HepG2 (cell line): ENCODE results near the gene CXCL17. TPM values are rescaled to one million over a fixed set of nuclear protein-coding genes. Genes with fewer than 3 reads are reported as not detected.

Experiments used
- BCL6 ChIP-seq: IDR thresholded peaks from 2 replicates; pipeline ENCODE4 v1.6.1; 2016; ENCODE audit warnings: missing genetic modification reagents, missing compliant biosample characterization
- CREM ChIP-seq, 2 experiments: sonication (generic) in 1 of 2; formaldehyde crosslinking in 1 of 2; IDR thresholded peaks; 2 replicates each; pipeline versions ENCODE4 v1.4.0 to v1.6.1; 2016 to 2020; ENCODE audit warnings: antibody characterized with exemption in 1 of 2, mild to moderate bottlenecking in 1 of 2, missing genetic modification reagents in 1 of 2
- HDAC2 ChIP-seq: sonication (generic); formaldehyde crosslinking; IDR thresholded peaks from 2 replicates; pipeline ENCODE4 v1.4.0; 2020; ENCODE audit warnings: missing genetic modification reagents
- HOXA5 ChIP-seq: sonication (generic); formaldehyde crosslinking; IDR thresholded peaks from 2 replicates; pipeline ENCODE4 v1.4.0; 2020; ENCODE audit warnings: missing genetic modification reagents
- IKZF5 ChIP-seq: IDR thresholded peaks from 2 replicates; pipeline ENCODE4 v1.6.1; 2018; ENCODE audit warnings: missing genetic modification reagents, mild to moderate bottlenecking, missing compliant biosample characterization
- NFE2 ChIP-seq: sonication (generic); formaldehyde crosslinking; IDR thresholded peaks from 2 replicates; pipeline ENCODE4 v1.4.0; 2020; ENCODE audit warnings: missing genetic modification reagents
- NFYC ChIP-seq: IDR thresholded peaks from 2 replicates; pipeline ENCODE4 v1.6.1; 2016; ENCODE audit warnings: missing genetic modification reagents, missing compliant biosample characterization
- SALL1 ChIP-seq: sonication (generic); formaldehyde crosslinking; IDR thresholded peaks from 2 replicates; pipeline ENCODE4 v1.8.0; 2022; ENCODE audit warnings: mild to moderate bottlenecking, missing genetic modification reagents
- SOX13 ChIP-seq, 3 experiments: fragments of 450-650 bp in 1 of 3; sonication (generic) in 1 of 3; formaldehyde crosslinking in 1 of 3; IDR thresholded peaks in 2 of 3; conservative IDR thresholded peaks in 1 of 3; 2 replicates each; pipeline versions ENCODE4 v1.5.0 to v1.6.1; 2016 to 2020; ENCODE audit warnings: antibody characterized with exemption in 1 of 3, mild to moderate bottlenecking in 1 of 3, missing compliant biosample characterization in 1 of 3, missing genetic modification reagents in 1 of 3, moderate library complexity in 1 of 3
- SOX6 ChIP-seq, 2 experiments: fragments of 450-650 bp in 1 of 2; sonication (generic) in 1 of 2; formaldehyde crosslinking in 1 of 2; IDR thresholded peaks; 2 replicates each; pipeline versions ENCODE4 v1.4.0 to v1.6.1; 2017 to 2020; ENCODE audit warnings: antibody characterized with exemption in 1 of 2, mild to moderate bottlenecking in 1 of 2, missing genetic modification reagents in 1 of 2
- TBL1XR1 ChIP-seq: fragments of 150-350 bp; IDR thresholded peaks from 2 replicates; pipeline ENCODE4 v1.6.1; 2014; ENCODE audit warnings: borderline replicate concordance, low read length; ENCODE audit not compliant: partially characterized antibody
- ZFP82 ChIP-seq: sonication (generic); formaldehyde crosslinking; IDR thresholded peaks from 2 replicates; pipeline ENCODE4 v1.5.1; 2020; ENCODE audit warnings: mild to moderate bottlenecking, missing genetic modification reagents, borderline replicate concordance
- ZNF296 ChIP-seq: sonication (generic); formaldehyde crosslinking; conservative IDR thresholded peaks from 2 replicates; pipeline ENCODE4 v1.5.0; 2020; ENCODE audit warnings: mild to moderate bottlenecking, missing genetic modification reagents
- ZNF891 ChIP-seq: sonication (generic); formaldehyde crosslinking; IDR thresholded peaks from 2 replicates; pipeline ENCODE4 v1.5.0; 2020; ENCODE audit warnings: mild to moderate bottlenecking, missing genetic modification reagents
- ZSCAN20 ChIP-seq: sonication (generic); formaldehyde crosslinking; IDR thresholded peaks from 2 replicates; pipeline ENCODE4 v1.4.0; 2020; ENCODE audit warnings: missing genetic modification reagents, mild to moderate bottlenecking, borderline replicate concordance
- ZSCAN29 ChIP-seq: sonication (generic); formaldehyde crosslinking; conservative IDR thresholded peaks from 2 replicates; pipeline ENCODE4 v1.4.0; 2020; ENCODE audit warnings: mild to moderate bottlenecking, missing genetic modification reagents
- polyA plus RNA-seq, 8 experiments: library from polyadenylated mRNA; depleted of rRNA in 3 of 8; stranded (reverse) in 7 of 8; unstranded in 1 of 8; fragments of >200 nt; fragmentation: Illumina TruSeq in 4 of 8; extraction: Trizol in 4 of 8; gene quantifications; 2 replicates each; pipeline versions ENCODE4 v1.2.1 to v1.2.3, GENCODE V29; 2011 to 2016; ENCODE audit warnings: low read depth in 4 of 8, missing spikeins in 1 of 8, mixed read lengths in 1 of 8; ENCODE audit not compliant: insufficient read depth in 1 of 8
- total RNA-seq, 5 experiments: library from RNA; depleted of rRNA; stranded (reverse); fragments of >200 nt; fragmentation: Illumina TruSeq; extraction: Trizol; gene quantifications; 2 replicates each; pipeline ENCODE4 v1.2.3, GENCODE V29; 2016; ENCODE audit warnings: low read depth in 1 of 5
- TF ChIP-seq, protein P1 (sequence below): sonication (generic); formaldehyde crosslinking; IDR thresholded peaks from 2 replicates; pipeline ENCODE4 v1.4.0; 2020; ENCODE audit warnings: missing genetic modification reagents
- TF ChIP-seq, protein P2 (sequence below): sonication (generic); formaldehyde crosslinking; IDR thresholded peaks from 2 replicates; pipeline ENCODE4 v1.8.1; 2023; ENCODE audit warnings: missing genetic modification reagents, mild to moderate bottlenecking, borderline replicate concordance
- TF ChIP-seq, protein P3 (sequence below): IDR thresholded peaks from 2 replicates; pipeline ENCODE4 v1.4.0; 2020; ENCODE audit warnings: mild to moderate bottlenecking, missing genetic modification reagents
- TF ChIP-seq, protein P4 (sequence below): sonication (generic); formaldehyde crosslinking; IDR thresholded peaks from 2 replicates; pipeline ENCODE4 v1.8.1; 2023; ENCODE audit warnings: mild to moderate bottlenecking, missing genetic modification reagents, borderline replicate concordance

CXCL17 gene
- total and polyA plus RNA-seq, 2 of the 13 experiments (the other 11 are each of a cell fraction or from before 2014, with no cell fraction given): 0.12 TPM; not detected in 1

DNA sequence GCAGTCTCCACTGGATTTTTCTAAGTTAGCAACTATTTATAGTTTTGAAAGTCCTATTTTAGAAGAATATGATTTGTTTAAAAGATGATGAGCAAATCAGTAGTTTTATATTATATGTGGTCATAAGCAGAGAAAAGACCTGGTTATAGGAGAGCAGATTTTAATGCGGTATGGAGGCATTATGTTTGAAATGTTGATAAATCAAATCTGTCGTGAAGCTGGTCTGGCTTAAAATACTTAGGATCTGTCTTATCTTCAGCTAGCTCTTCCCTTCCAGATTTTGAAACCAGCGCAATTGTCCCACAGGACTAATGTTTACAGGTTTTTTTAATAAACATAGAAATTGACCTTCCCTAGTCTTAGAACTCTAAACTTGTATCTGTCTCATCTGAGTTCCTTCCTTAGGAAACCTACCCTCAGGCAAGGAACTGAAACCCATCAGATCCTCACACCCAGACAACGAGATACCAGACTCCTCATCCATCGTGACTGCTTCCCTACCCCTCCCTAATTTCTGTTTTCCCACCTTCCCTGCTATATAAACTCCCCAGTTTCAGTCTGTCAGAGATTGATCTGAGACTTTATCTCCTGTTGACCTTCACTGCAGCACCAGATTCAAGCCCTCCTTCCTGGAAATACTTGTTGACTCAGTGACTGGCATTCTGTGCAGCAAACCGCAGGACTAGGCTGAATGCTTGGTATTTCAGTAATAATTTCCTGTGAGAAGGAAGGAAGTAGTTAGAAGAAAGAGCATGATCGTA is 37.8 kb upstream of the CXCL17 start (continued):
- TF ChIP-seq, protein P1, sequence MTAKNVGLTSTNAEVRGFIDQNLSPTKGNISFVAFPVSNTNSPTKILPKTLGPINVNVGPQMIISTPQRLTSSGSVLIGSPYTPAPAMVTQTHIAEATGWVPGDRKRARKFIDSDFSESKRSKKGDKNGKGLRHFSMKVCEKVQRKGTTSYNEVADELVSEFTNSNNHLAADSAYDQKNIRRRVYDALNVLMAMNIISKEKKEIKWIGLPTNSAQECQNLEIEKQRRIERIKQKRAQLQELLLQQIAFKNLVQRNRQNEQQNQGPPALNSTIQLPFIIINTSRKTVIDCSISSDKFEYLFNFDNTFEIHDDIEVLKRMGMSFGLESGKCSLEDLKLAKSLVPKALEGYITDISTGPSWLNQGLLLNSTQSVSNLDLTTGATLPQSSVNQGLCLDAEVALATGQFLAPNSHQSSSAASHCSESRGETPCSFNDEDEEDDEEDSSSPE (CRISPR knock-in tag): no peak
- TF ChIP-seq, protein P2, sequence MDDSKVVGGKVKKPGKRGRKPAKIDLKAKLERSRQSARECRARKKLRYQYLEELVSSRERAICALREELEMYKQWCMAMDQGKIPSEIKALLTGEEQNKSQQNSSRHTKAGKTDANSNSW (CRISPR knock-in tag): no peak
- TF ChIP-seq ZSCAN20 (no peak), SALL1 (CRISPR knock-in tag) (peak; percentile 33; the same call in 1 of the 2 replicates), IKZF5 (CRISPR knock-in tag) (peak; percentile 73; the same call in 1 of the 2 replicates), NFYC (CRISPR knock-in tag) (peak; percentile 70), SOX13 (IDR thresholded peaks at IDR 0.05) (peak; percentile 26; the same call in 1 of the 2 replicates), SOX13 (CRISPR knock-in tag; conservative IDR thresholded peaks at IDR 0.05 in 1 of 2, IDR thresholded peaks at IDR 0.05 in 1 of 2) (peak in 1 of 2 experiments; percentile 90; a peak in 2 of 4 replicates), TBL1XR1 (peak; percentile 44), HOXA5 (CRISPR knock-in tag) (0 out of 2 replicates have a peak, but pooled peaks have one; percentile 13), CREM (IDR thresholded peaks at IDR 0.05) (peak; percentile 81), CREM (CRISPR knock-in tag; IDR thresholded peaks at IDR 0.05) (no peak), ZNF891 (no peak), ZNF296 (CRISPR knock-in tag) (no peak), HDAC2 (CRISPR knock-in tag) (peak; percentile 89), ZFP82 (CRISPR knock-in tag) (no peak), NFE2 (peak; percentile 90), BCL6 (CRISPR knock-in tag) (peak; percentile 99), SOX6 (IDR thresholded peaks at IDR 0.05) (no peak), SOX6 (CRISPR knock-in tag; IDR thresholded peaks at IDR 0.05) (peak; percentile 82), ZSCAN29 (CRISPR knock-in tag) (peak; percentile 85)
- TF ChIP-seq, protein P3, sequence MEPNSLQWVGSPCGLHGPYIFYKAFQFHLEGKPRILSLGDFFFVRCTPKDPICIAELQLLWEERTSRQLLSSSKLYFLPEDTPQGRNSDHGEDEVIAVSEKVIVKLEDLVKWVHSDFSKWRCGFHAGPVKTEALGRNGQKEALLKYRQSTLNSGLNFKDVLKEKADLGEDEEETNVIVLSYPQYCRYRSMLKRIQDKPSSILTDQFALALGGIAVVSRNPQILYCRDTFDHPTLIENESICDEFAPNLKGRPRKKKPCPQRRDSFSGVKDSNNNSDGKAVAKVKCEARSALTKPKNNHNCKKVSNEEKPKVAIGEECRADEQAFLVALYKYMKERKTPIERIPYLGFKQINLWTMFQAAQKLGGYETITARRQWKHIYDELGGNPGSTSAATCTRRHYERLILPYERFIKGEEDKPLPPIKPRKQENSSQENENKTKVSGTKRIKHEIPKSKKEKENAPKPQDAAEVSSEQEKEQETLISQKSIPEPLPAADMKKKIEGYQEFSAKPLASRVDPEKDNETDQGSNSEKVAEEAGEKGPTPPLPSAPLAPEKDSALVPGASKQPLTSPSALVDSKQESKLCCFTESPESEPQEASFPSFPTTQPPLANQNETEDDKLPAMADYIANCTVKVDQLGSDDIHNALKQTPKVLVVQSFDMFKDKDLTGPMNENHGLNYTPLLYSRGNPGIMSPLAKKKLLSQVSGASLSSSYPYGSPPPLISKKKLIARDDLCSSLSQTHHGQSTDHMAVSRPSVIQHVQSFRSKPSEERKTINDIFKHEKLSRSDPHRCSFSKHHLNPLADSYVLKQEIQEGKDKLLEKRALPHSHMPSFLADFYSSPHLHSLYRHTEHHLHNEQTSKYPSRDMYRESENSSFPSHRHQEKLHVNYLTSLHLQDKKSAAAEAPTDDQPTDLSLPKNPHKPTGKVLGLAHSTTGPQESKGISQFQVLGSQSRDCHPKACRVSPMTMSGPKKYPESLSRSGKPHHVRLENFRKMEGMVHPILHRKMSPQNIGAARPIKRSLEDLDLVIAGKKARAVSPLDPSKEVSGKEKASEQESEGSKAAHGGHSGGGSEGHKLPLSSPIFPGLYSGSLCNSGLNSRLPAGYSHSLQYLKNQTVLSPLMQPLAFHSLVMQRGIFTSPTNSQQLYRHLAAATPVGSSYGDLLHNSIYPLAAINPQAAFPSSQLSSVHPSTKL (CRISPR knock-in tag): peak; percentile 97
- TF ChIP-seq, protein P4, sequence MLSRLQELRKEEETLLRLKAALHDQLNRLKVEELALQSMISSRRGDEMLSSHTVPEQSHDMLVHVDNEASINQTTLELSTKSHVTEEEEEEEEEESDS: no peak
